ENCODE measurements around the gene ABCC1. TPM values are rescaled to one million over a fixed set of nuclear protein-coding genes. Genes with fewer than 3 reads are reported as not detected.

The ABCC1 gene
- total RNA-seq, 1 experiment from 2014 or later, result 139 TPM

DNA sequence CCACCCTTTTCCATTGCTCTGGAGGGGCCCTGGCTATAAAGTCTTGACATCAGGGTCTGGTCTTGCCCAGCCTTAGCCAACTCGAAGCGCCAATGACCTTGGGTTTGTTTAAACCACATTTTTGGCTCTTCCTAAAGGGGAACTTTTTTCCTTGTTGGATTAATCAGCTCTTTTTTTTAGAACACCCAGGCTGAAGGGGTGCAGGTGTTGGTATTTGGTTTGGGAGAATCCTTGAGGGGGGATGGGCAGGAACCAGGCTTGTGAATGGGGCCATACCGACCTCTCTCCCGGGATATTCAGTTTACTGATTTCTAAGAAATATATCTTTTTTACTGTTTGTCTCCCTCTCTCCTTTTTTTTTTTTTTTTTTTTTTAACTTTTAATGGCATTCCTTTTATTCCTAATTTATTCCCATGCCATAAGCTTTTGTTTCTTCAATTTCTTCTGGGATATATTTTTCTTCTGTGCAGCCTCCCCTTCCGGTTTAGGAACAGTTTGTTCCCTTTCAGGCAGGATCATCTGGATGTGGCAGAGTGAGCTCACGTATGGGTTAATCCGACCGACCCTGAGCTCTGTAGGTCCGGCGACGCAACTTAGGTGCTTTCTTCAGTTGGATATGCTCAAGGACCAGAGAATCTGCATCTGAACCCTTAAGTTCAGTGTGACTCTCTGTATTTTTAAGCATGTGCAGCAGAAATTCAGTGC lies 144.4 kb downstream of the ABCC1 start:
- Histone ChIP-seq H3K9me3 (ENCODE audit: insufficient read depth, low read depth) (no peaks in the 10 kb centered on the region), H3K27me3 (ENCODE audit: insufficient read depth, low read depth) (no peaks in the 10 kb centered on the region), H3K4me3 (no peak overlapping the region), H3K79me2 (ENCODE audit: low read depth) (peaks cover 3% of the 10 kb centered on the region; the same call in 1 of the 2 replicates), H3F3A (ENCODE audit: insufficient read depth, low read depth) (no peaks in the 10 kb centered on the region), H2AFZ (no peak overlapping the region), H3K4me1 (replicated peaks; ENCODE audit: insufficient read depth) (no peaks in the 10 kb centered on the region), H3K4me2 (no peak overlapping the region), H3K27ac (no peak overlapping the region), H4K20me1 (ENCODE audit: insufficient read depth) (peaks cover 7% of the 10 kb centered on the region; the same call in 1 of the 2 replicates), H3K36me3 (ENCODE audit: low read depth) (peaks cover 33% of the 10 kb centered on the region), H3K9me2 (ENCODE audit: insufficient read depth) (no peaks in the 10 kb centered on the region)
- ChIA-PET POLR2A (ENCODE audit: unreplicated experiment) (no interaction called here), CTCF (no interaction called here)
- no TSS peak for BruUV-seq (replicated peaks)
- no peak for DNase-seq
- no peak for TF ChIP-seq EZH2 (IDR thresholded peaks at IDR 0.05; ENCODE audit: low read depth)
- no peak for TF ChIP-seq CTCF (conservative IDR thresholded peaks at IDR 0.05)
- intact Hi-C loops (cut with micrococcal nuclease; ENCODE audit: unreplicated experiment), result no loop called here

- Histone ChIP-seq H4K20me1 (ENCODE audit: insufficient read depth) (peaks cover 7% of the 10 kb centered on the region; the same call in 1 of the 2 replicates), H3K4me2 (no peak overlapping the region), H3K9me2 (ENCODE audit: insufficient read depth) (no peaks in the 10 kb centered on the region), H3K9me3 (ENCODE audit: insufficient read depth, low read depth) (no peaks in the 10 kb centered on the region), H3K79me2 (ENCODE audit: low read depth) (peaks cover 3% of the 10 kb centered on the region; the same call in 1 of the 2 replicates), H3K27me3 (ENCODE audit: insufficient read depth, low read depth) (no peaks in the 10 kb centered on the region), H2AFZ (no peak overlapping the region), H3F3A (ENCODE audit: insufficient read depth, low read depth) (no peaks in the 10 kb centered on the region), H3K27ac (no peak overlapping the region), H3K36me3 (ENCODE audit: low read depth) (peaks cover 32% of the 10 kb centered on the region), H3K4me3 (no peak overlapping the region), H3K4me1 (replicated peaks; ENCODE audit: insufficient read depth) (no peaks in the 10 kb centered on the region)
- intact Hi-C loops (cut with micrococcal nuclease; ENCODE audit: unreplicated experiment), result no loop called here
- TF ChIP-seq EZH2 (IDR thresholded peaks at IDR 0.05; ENCODE audit: low read depth) (no peak), CTCF (conservative IDR thresholded peaks at IDR 0.05) (no peak)
- CTCF ChIA-PET, result no interaction called here
- no TSS peak for BruUV-seq (replicated peaks)
- no peak for DNase-seq
- POLR2A ChIA-PET (ENCODE audit: unreplicated experiment), result no interaction called here
These were observed 146.2 kb downstream of the ABCC1 start for GRCh38 chr16:16095646-16096045.

DNA sequence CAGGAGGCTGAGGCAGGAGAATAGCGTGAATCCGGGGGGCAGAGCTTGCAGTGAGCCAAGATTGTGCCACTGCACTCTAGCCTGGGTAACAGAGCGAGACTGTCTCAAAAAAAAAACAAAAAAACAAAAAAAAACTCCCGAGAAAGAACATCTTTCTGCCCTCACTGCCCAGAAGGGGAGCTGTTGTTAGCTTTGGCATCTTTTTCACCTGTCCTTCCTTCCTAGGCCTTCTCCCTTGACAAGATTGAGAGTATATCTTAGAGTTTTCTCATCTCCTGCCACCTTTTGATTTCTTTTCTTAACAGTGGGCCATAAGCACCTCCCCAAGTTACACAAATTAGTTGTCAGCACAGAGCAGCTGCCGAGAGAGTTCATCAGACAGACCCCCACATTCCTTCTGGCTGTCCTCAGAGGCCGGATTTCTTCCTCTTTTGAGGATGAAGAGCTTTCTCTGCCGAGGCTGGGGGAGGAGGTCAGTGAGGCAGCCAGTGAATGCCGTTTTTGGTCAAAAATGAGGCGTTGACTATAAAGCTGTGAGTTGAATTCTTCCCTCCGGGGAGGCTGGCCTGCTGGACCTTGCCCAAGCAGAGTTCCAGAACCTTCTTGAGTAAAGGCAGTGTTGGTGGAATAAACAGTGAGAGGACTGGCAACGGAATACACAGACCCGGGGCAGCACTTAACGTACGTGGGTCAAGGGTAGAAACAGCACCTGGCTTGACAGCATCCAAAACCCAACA lies 146.9 kb downstream of the ABCC1 start:
- Histone ChIP-seq H3K36me3 (ENCODE audit: low read depth) (peaks cover 27% of the 10 kb centered on the region), H3K4me3 (no peak overlapping the region), H4K20me1 (ENCODE audit: insufficient read depth) (peaks cover 8% of the 10 kb centered on the region; the same call in 1 of the 2 replicates), H3F3A (ENCODE audit: insufficient read depth, low read depth) (no peaks in the 10 kb centered on the region), H3K4me1 (replicated peaks; ENCODE audit: insufficient read depth) (no peaks in the 10 kb centered on the region), H3K9me2 (ENCODE audit: insufficient read depth) (no peaks in the 10 kb centered on the region), H3K27me3 (ENCODE audit: insufficient read depth, low read depth) (no peaks in the 10 kb centered on the region), H3K79me2 (ENCODE audit: low read depth) (peaks cover 3% of the 10 kb centered on the region; the same call in 1 of the 2 replicates), H3K4me2 (no peak overlapping the region), H2AFZ (no peak overlapping the region), H3K9me3 (ENCODE audit: insufficient read depth, low read depth) (no peaks in the 10 kb centered on the region), H3K27ac (no peak overlapping the region)
- ChIA-PET POLR2A (ENCODE audit: unreplicated experiment) (no interaction called here), CTCF (no interaction called here)
- intact Hi-C loops (cut with micrococcal nuclease; ENCODE audit: unreplicated experiment), result no loop called here
- no peak for DNase-seq
- BruUV-seq (replicated peaks), result no TSS peak
- TF ChIP-seq CTCF (conservative IDR thresholded peaks at IDR 0.05), result no peak; the same call in 1 of the 2 replicates
